SK-N-MC (cell line): ENCODE measurements around the gene DSC1.

Experiments
- EZH2 ChIP-seq: fragments of 200-600 bp; sonication (generic); IDR thresholded peaks from one replicate; pipeline ENCODE4 v1.6.1; 2017; ENCODE audit warnings: antibody characterized with exemption
- POLR2AphosphoS5 ChIP-seq: IDR thresholded peaks from 2 replicates; pipeline ENCODE4 v1.6.1; 2012; ENCODE audit warnings: mild to moderate bottlenecking, low read depth, low read length, borderline replicate concordance

GRCh38 chr18:31156821-31157763, 5.6 kb downstream of the DSC1 start:
- no peak for TF ChIP-seq EZH2
- TF ChIP-seq POLR2AphosphoS5: no peak
